GM12878 (cell line): ENCODE data around the gene ATXN1. TPM values are rescaled to one million over a fixed set of nuclear protein-coding genes. Genes with fewer than 3 reads are reported as not detected.

Experiments
- ATAC-seq: fragments of 200-7000 bp; cut with Tn5 transposase; 3 replicates; pipeline ENCODE4 v1.9.1; 2020; ENCODE audit warnings: mild to moderate bottlenecking, moderate library complexity
- BruUV-seq: library from RNA; stranded (reverse); fragments of 400-500 nt; replicated peaks from 2 replicates; lab custom pipeline; 2021; lab: Mats Ljungman, UMichigan
- CTCF ChIA-PET: fragments of 300-600 bp; sonication (Branson Sonifier 250); formaldehyde crosslinking; extraction: SDS; loops from one replicate; lab custom pipeline; 2021; ENCODE audit warnings: inconsistent platforms; lab: Yijun Ruan, JAX
- POLR2A ChIA-PET: fragments of 350-600 bp; formaldehyde crosslinking; extraction: SDS; loops from one replicate; lab custom pipeline; 2021; ENCODE audit warnings: inconsistent platforms; lab: Charles Lee
- RAD21 ChIA-PET: fragments of 300-600 bp; sonication (Branson Sonifier 250); formaldehyde crosslinking; loops from one replicate; lab custom pipeline; 2023; ENCODE audit warnings: antibody characterized with exemption; ENCODE audit not compliant: unreplicated experiment; lab: Charles Lee
- SMC1A ChIA-PET: fragments of 300-600 bp; sonication (Branson Sonifier 250); formaldehyde crosslinking; loops from one replicate; lab custom pipeline; 2023; ENCODE audit not compliant: unreplicated experiment, uncharacterized antibody; lab: Charles Lee
- DNase-seq: peaks from one replicate; pipeline ENCODE4 v3.0.0-alpha.2; 2011; ENCODE audit warnings: low read depth, low spot score
- FAIRE-seq: peaks from 3 replicates; lab custom pipeline; 2011; peaks lifted over from hg19 to GRCh38; lab: Jason Lieb, UNC
- H2AFZ ChIP-seq: 2 replicates; pipeline ENCODE4 v1.6.0; 2011; ENCODE audit warnings: low read depth, low read length, control low read depth; ENCODE audit not compliant: control insufficient read depth
- H3K27ac ChIP-seq: 2 replicates; pipeline ENCODE4 v1.5.1; 2011; ENCODE audit warnings: control low read depth; ENCODE audit not compliant: control insufficient read depth, insufficient read depth
- H3K27me3 ChIP-seq, 2 experiments: replicated peaks in 1 of 2; 2 replicates each; pipeline versions ENCODE4 v1.6.0 to v1.6.1; 2011; ENCODE audit warnings: low read length in 1 of 2; ENCODE audit not compliant: control insufficient read depth in 2 of 2, insufficient read depth in 2 of 2
- H3K36me3 ChIP-seq, 2 experiments: 2 replicates each; pipeline ENCODE4 v1.5.1; 2011; ENCODE audit warnings: low read length in 1 of 2; ENCODE audit not compliant: control insufficient read depth in 2 of 2, insufficient read depth in 2 of 2
- H3K4me1 ChIP-seq: 2 replicates; pipeline ENCODE4 v1.6.1; 2011; ENCODE audit warnings: mild to moderate bottlenecking, low read length, moderate library complexity, mixed read lengths; ENCODE audit not compliant: control insufficient read depth, insufficient read depth
- H3K4me2 ChIP-seq: 2 replicates; pipeline ENCODE4 v1.6.0; 2011; ENCODE audit warnings: control low read depth; ENCODE audit not compliant: control insufficient read depth, insufficient read depth
- H3K4me3 ChIP-seq: fragments of 200-600 bp; sonication (generic); 2 replicates; pipeline ENCODE4 v1.5.1; 2016
- H3K79me2 ChIP-seq: 2 replicates; pipeline ENCODE4 v1.6.0; 2011; ENCODE audit warnings: low read length; ENCODE audit not compliant: control insufficient read depth, insufficient read depth
- H3K9ac ChIP-seq: 2 replicates; pipeline ENCODE4 v1.8.0; 2011; ENCODE audit warnings: low read length, control low read depth, mixed read lengths; ENCODE audit not compliant: control insufficient read depth, insufficient read depth
- H3K9me3 ChIP-seq: replicated peaks from 3 replicates; pipeline ENCODE4 v1.5.1; 2011; ENCODE audit warnings: mild to moderate bottlenecking, low read length; ENCODE audit not compliant: control insufficient read depth, insufficient read depth
- H4K20me1 ChIP-seq: 2 replicates; pipeline ENCODE4 v1.6.0; 2011; ENCODE audit not compliant: control insufficient read depth, insufficient read depth
- ETV6 ChIP-seq, 2 experiments: fragments of 450-650 bp in 1 of 2; IDR thresholded peaks in 1 of 2; conservative IDR thresholded peaks in 1 of 2; 2 replicates each; pipeline ENCODE4 v1.6.1; 2014; ENCODE audit warnings: antibody characterized with exemption in 1 of 2, borderline replicate concordance in 1 of 2, low read depth in 1 of 2, mild to moderate bottlenecking in 1 of 2, moderate library complexity in 1 of 2
- KDM1A ChIP-seq: fragments of 200-600 bp; sonication (generic); IDR thresholded peaks from 2 replicates; pipeline ENCODE4 v1.6.1; 2016; ENCODE audit warnings: borderline replicate concordance
- MEF2B ChIP-seq: fragments of 450-650 bp; IDR thresholded peaks from 2 replicates; pipeline ENCODE4 v1.6.1; 2018; ENCODE audit warnings: mild to moderate bottlenecking, moderate library complexity; ENCODE audit not compliant: partially characterized antibody, poor library complexity, severe bottlenecking
- SMC3 ChIP-seq: IDR thresholded peaks from 2 replicates; pipeline ENCODE4 v1.6.1; 2011; ENCODE audit warnings: low read length, improper control_type of control experiment, borderline replicate concordance
- TAF1 ChIP-seq: IDR thresholded peaks from 2 replicates; pipeline ENCODE4 v1.6.1; 2011; ENCODE audit warnings: mild to moderate bottlenecking, low read depth, low read length, borderline replicate concordance
- WGBS: methylation state at CpG from one replicate; pipeline ENCODE4 v1.1.6; 2016; ENCODE audit warnings: low lambda C conversion rate; ENCODE audit not compliant: insufficient replicate concordance, insufficient coverage; ENCODE audit errors: missing lambda C conversion rate; 5-methylcytosine and 5-hydroxymethylcytosine counted together
- in situ Hi-C: fragments of 300-500 bp; cut with MboI; formaldehyde crosslinking; loops from 9 replicates; pipeline ENCODE4 v1.14.3; 2018; ENCODE audit warnings: mixed read lengths
- intact Hi-C: fragments of 100-400 bp; cut with micrococcal nuclease; formaldehyde crosslinking; loops from one replicate; pipeline ENCODE4 v1.14.2; 2022; ENCODE audit not compliant: unreplicated experiment
- polyA plus RNA-seq, 11 experiments: library from polyadenylated mRNA; depleted of rRNA in 4 of 11; unstranded in 6 of 11; stranded (reverse) in 5 of 11; fragments of >200 nt; fragmentation: Nextera tagmentation in 4 of 11; fragmentation: Illumina TruSeq in 1 of 11; extraction: Ambion mirVana in 4 of 11; extraction: Trizol in 1 of 11; gene quantifications; 1 replicate in 1 of 11; 2 replicates in 10 of 11; pipeline versions ENCODE4 v1.2.1 to v1.2.3, GENCODE V29; 2011 to 2016; ENCODE audit warnings: inconsistent platforms in 2 of 11, missing spikeins in 2 of 11, low read depth in 1 of 11
- total RNA-seq, 4 experiments: library from RNA; depleted of rRNA in 3 of 4; stranded (reverse); fragments of >200 nt in 3 of 4; fragmentation: Illumina TruSeq in 1 of 4; extraction: Trizol in 1 of 4; gene quantifications; 2 replicates each; pipeline versions ENCODE4 v1.2.1 to v1.2.3, GENCODE V29; 2013 to 2021
- TF ChIP-seq, protein P1 (sequence below): IDR thresholded peaks from 2 replicates; pipeline ENCODE4 v1.6.1; 2011; ENCODE audit warnings: low read depth, low read length, improper control_type of control experiment, borderline replicate concordance
- TF ChIP-seq, protein P2 (sequence below): fragments of 450-650 bp; IDR thresholded peaks from 2 replicates; pipeline ENCODE4 v1.6.1; 2014; ENCODE audit warnings: mild to moderate bottlenecking

Gene ATXN1
- total and polyA plus RNA-seq, 10 of the 15 experiments (the other 5 are each of a cell fraction or from before 2014, with no cell fraction given) = 12.2 to 51.2 (median 20.5) TPM

DNA sequence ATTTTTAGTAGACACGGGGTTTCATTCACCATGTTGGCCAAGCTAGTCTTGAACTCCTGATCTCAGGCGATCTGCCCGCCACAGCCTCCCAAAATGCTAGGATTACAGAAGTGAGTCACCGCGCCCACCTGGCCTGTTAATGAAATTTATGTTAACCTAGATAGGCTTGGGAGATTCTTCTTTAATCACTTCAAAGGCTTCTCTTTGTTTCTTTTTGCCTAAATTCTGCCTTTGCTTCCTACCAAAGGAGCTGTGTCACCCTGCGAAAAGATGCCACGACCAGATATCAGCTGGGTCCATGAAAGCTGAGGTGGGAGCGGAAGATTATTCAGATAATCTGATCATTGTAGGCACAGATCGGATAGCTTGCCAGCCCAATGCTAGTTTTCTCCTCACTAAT, 447.5 kb downstream of the ATXN1 start:
- no peak for DNase-seq
- Histone ChIP-seq H3K9me3 (no peaks in the 10 kb centered on the region), H3K4me2 (no peak overlapping the region), H4K20me1 (no peaks in the 10 kb centered on the region), H3K4me1 (peaks cover 3% of the 10 kb centered on the region; the same call in 1 of the 2 replicates), H3K27me3 (no peaks in the 10 kb centered on the region), H2AFZ (no peak overlapping the region), H3K36me3 (peaks cover 0 to 9% of the 10 kb centered on the region in 2 experiments; a peak in 2 of 4 replicates), H3K79me2 (no peaks in the 10 kb centered on the region), H3K4me3 (no peak overlapping the region)
- RAD21 ChIA-PET = interaction anchor here (0.6 to 1.6 kb wide), 2 partner anchors 12 to 27 kb away, joined by 3 read pairs; no protein-coding TSS in a partner anchor
- in situ Hi-C loops = no loop called here
- CTCF ChIA-PET = interaction anchor here (1.0 to 2.1 kb wide), 6 partner anchors 9 to 506 kb away, joined by 3 to 12 read pairs (median 3); no protein-coding TSS in a partner anchor
- WGBS = 89% methylated on average over 9 of the region's 9 CpGs
- SMC1A ChIA-PET = interaction anchor here (0.9 to 1.3 kb wide), 4 partner anchors 12 to 225 kb away, joined by 3 to 7 read pairs (median 3); no protein-coding TSS in a partner anchor
- no TSS peak for BruUV-seq
- intact Hi-C loops = no loop called here
- TF ChIP-seq TAF1 = no peak
- TF ChIP-seq MEF2B = no peak
- TF ChIP-seq, protein P1, sequence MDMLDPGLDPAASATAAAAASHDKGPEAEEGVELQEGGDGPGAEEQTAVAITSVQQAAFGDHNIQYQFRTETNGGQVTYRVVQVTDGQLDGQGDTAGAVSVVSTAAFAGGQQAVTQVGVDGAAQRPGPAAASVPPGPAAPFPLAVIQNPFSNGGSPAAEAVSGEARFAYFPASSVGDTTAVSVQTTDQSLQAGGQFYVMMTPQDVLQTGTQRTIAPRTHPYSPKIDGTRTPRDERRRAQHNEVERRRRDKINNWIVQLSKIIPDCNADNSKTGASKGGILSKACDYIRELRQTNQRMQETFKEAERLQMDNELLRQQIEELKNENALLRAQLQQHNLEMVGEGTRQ = no peak
- TF ChIP-seq, protein P2, sequence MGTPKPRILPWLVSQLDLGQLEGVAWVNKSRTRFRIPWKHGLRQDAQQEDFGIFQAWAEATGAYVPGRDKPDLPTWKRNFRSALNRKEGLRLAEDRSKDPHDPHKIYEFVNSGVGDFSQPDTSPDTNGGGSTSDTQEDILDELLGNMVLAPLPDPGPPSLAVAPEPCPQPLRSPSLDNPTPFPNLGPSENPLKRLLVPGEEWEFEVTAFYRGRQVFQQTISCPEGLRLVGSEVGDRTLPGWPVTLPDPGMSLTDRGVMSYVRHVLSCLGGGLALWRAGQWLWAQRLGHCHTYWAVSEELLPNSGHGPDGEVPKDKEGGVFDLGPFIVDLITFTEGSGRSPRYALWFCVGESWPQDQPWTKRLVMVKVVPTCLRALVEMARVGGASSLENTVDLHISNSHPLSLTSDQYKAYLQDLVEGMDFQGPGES = no peak
- no peak for TF ChIP-seq SMC3
- no peak for TF ChIP-seq KDM1A
- no peak for TF ChIP-seq ETV6 (conservative IDR thresholded peaks at IDR 0.05 in 1 of 2, IDR thresholded peaks at IDR 0.05 in 1 of 2; ENCODE audit: borderline replicate concordance in 1 of 2, low read depth in 1 of 2)
- TF ChIP-seq, all 136 proteins: peak for 0
- ATAC-seq = no peak
- Histone ChIP-seq H3K27ac (no peak overlapping the region), H3K9ac (no peak overlapping the region)
- POLR2A ChIA-PET = no interaction called here
- no peak for FAIRE-seq
